Activated naive CD4-positive, alpha-beta T cell treated with anti-CD3 and anti-CD28 coated beads for 36 hours (primary cell): ENCODE data around the gene KCNJ13. TPM values are rescaled to one million over a fixed set of nuclear protein-coding genes. Genes with fewer than 3 reads are reported as not detected.
"Not testable (repeated sequence)": the region's sequence is repeated elsewhere in the genome, so short reads cannot be mapped to it uniquely, and the experiment has no call there.

Experiments
- CTCF ChIA-PET: fragments of 350-600 bp; sonication (Branson Sonifier 250); formaldehyde crosslinking; loops from one replicate; lab custom pipeline; 2021; ENCODE audit warnings: antibody characterized with exemption; lab: Charles Lee
- DNase-seq: peaks from one replicate; pipeline ENCODE4 v3.0.0-alpha.2; 2020
- H3K27ac Mint-ChIP-seq: one replicate; pipeline ENCODE4 v1.8.0; 2021; ENCODE audit warnings: mild to moderate bottlenecking, mixed read lengths
- H3K27me3 Mint-ChIP-seq: one replicate; pipeline ENCODE4 v1.8.0; 2021; ENCODE audit warnings: low read depth, mixed read lengths
- H3K36me3 Mint-ChIP-seq: one replicate; pipeline ENCODE4 v1.8.0; 2021; ENCODE audit warnings: low read depth, mixed read lengths
- H3K4me1 Mint-ChIP-seq: one replicate; pipeline ENCODE4 v1.8.0; 2021; ENCODE audit warnings: low read depth, mixed read lengths
- H3K4me3 Mint-ChIP-seq: one replicate; pipeline ENCODE4 v1.8.0; 2021; ENCODE audit warnings: mild to moderate bottlenecking, moderate library complexity, mixed read lengths
- H3K9me3 Mint-ChIP-seq: one replicate; pipeline ENCODE4 v1.8.0; 2021; ENCODE audit warnings: mixed read lengths
- intact Hi-C: fragments of 100-400 bp; cut with micrococcal nuclease; formaldehyde crosslinking; loops from one replicate; pipeline ENCODE4 v1.15.1; 2023
- total RNA-seq, 2 experiments: library from RNA; stranded (reverse); gene quantifications; one replicate each; pipeline ENCODE4 v1.2.3, GENCODE V29; 2021

KCNJ13 gene
- total RNA-seq, 2 experiments from 2014 or later: not detected

DNA sequence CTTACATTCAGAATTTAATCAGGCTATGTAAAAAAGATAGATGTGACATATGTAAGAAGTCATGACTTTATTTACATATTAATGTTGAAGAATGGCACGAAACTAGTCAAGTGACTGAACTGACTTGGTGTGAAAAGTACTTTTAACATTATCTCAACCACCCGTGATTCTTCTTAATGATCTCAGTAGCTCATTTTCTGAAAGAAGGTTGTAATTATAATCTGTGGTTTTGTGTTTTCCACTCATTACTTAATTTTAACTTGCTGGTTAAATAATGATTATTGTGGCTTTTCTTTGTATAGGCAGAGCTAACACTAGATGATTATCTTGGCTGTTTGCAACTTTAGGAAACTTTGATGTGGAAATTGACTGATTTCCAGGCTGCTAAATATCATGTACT is 18.5 kb downstream of the KCNJ13 start:
- no peak for DNase-seq
- no peaks in the 10 kb centered on the region for H3K27me3 Mint-ChIP-seq
- H3K4me1 Mint-ChIP-seq: peaks cover 7% of the 10 kb centered on the region
- no peak overlapping the region for H3K4me3 Mint-ChIP-seq
- H3K27ac Mint-ChIP-seq: no peak overlapping the region
- CTCF ChIA-PET: interaction anchor here (0.7 to 0.8 kb wide), 2 partner anchors 153 to 1845 kb away, joined by 4 read pairs; no protein-coding TSS in a partner anchor
- H3K36me3 Mint-ChIP-seq: peaks cover 16% of the 10 kb centered on the region
- intact Hi-C loops: no loop called here
- H3K9me3 Mint-ChIP-seq: no peaks in the 10 kb centered on the region

DNA sequence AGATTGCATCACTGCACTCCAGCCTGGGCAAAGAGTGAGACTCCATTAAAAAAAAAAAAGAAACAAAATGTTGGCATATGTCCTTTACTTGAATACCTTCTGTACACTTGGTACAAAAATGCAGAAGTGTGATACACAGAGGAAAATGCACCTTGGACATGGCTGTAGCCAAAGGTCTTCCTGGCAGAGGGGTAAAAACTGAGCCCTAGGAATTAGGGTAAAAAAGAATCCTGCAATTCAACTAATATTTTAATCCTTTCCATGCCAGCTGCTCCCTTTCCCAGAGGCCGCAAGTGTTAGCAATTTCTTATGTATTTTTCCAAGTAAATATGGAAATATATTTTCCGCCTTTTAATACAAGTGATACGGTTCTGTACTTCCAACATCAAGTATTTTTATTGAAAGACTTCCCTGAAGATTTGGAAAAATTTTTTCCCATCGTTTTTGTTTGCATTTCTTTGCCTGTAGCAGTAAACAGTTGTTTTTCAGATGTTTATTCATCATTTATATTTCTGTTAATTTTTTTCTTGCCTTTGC is 26.2 kb downstream of the KCNJ13 start:
- no peak for DNase-seq
- CTCF ChIA-PET: interaction anchor here (1.2 kb wide), 1 partner anchor 9 kb away, joined by 9 read pairs; no protein-coding TSS in a partner anchor
- no peak overlapping the region for H3K27ac Mint-ChIP-seq
- intact Hi-C loops: no loop called here
- H3K4me3 Mint-ChIP-seq: no peak overlapping the region
- H3K27me3 Mint-ChIP-seq: no peaks in the 10 kb centered on the region
- H3K36me3 Mint-ChIP-seq: peaks cover 17% of the 10 kb centered on the region
- H3K9me3 Mint-ChIP-seq: no peaks in the 10 kb centered on the region
- H3K4me1 Mint-ChIP-seq: peaks cover 13% of the 10 kb centered on the region

DNA sequence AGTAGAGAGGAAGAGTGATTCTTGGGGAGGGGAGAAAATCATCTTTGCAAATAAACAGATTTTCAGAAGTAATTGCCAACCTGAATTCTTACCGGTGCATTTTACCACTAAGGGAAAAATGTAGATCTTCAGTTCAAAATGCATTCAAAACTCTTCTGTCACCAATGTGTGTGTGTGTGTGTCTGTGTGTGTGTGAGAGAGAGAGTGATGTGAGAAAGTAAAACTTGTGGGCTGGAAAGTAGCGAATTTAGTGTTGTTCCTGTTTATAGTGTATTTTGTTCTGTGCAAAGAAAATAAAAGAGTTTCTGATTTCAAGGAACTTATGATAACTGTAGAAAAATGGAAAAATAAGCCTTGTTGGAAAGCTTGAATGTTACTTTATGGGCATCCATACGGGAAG is 27.0 kb downstream of the KCNJ13 start:
- Mint-ChIP-seq H3K27me3 (no peaks in the 10 kb centered on the region), H3K9me3 (no peaks in the 10 kb centered on the region), H3K4me1 (peaks cover 17% of the 10 kb centered on the region), H3K36me3 (peaks cover 17% of the 10 kb centered on the region), H3K27ac (no peak overlapping the region), H3K4me3 (no peak overlapping the region)
- intact Hi-C loops: no loop called here
- no peak for DNase-seq
- CTCF ChIA-PET: no interaction called here

DNA sequence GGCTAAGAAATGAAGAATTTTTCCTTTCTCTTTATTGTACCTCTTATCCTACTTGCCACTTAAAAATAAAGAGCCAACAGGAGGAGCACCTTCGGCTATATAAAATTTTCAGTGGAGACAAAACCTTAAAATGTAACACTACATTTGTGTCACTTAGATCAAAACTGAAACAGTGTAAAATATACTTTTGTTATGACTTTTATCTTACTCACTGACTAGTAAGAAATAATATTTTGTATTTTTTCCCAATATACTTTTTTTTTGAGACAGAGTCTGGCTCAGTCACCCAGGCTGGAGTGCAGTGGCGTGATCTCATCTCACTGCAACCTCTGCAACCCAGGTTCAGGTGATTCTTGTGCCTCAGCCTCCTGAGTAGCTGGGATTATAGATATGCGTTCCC is 28.3 kb downstream of the KCNJ13 start:
- CTCF ChIA-PET: interaction anchor here (1.9 kb wide), 1 partner anchor 143 kb away, joined by 8 read pairs; no protein-coding TSS in a partner anchor
- no peaks in the 10 kb centered on the region for H3K9me3 Mint-ChIP-seq
- H3K27me3 Mint-ChIP-seq: no peaks in the 10 kb centered on the region
- DNase-seq: no peak
- H3K36me3 Mint-ChIP-seq: peaks cover 17% of the 10 kb centered on the region
- H3K4me3 Mint-ChIP-seq: no peak overlapping the region
- no peak overlapping the region for H3K27ac Mint-ChIP-seq
- intact Hi-C loops: no loop called here
- peaks cover 19% of the 10 kb centered on the region for H3K4me1 Mint-ChIP-seq

DNA sequence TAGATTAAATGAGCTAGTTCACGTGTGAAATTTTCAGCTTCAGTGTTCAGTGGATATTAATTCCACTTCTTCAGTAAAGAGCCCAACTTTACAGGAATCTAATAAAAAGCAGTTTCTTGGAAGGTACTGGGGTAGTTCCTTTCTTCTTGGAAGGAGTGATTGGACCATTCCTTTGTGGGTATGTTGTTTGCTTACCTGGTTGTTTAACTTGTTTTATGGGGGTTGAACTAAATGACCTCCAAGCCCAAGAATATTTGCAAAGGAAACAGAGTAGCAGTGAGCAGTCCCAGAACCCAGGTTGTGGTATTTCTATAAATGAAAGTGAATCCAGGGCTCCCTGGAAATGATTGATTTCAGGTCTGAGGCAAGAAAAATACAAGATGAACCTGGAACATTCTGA is 31.4 kb downstream of the KCNJ13 start:
- no peaks in the 10 kb centered on the region for H3K27me3 Mint-ChIP-seq
- no peaks in the 10 kb centered on the region for H3K9me3 Mint-ChIP-seq
- intact Hi-C loops: no loop called here
- no peak for DNase-seq
- H3K27ac Mint-ChIP-seq: no peak overlapping the region
- no peak overlapping the region for H3K4me3 Mint-ChIP-seq
- H3K4me1 Mint-ChIP-seq: peaks cover 19% of the 10 kb centered on the region
- peaks cover 16% of the 10 kb centered on the region for H3K36me3 Mint-ChIP-seq
- CTCF ChIA-PET: no interaction called here

DNA sequence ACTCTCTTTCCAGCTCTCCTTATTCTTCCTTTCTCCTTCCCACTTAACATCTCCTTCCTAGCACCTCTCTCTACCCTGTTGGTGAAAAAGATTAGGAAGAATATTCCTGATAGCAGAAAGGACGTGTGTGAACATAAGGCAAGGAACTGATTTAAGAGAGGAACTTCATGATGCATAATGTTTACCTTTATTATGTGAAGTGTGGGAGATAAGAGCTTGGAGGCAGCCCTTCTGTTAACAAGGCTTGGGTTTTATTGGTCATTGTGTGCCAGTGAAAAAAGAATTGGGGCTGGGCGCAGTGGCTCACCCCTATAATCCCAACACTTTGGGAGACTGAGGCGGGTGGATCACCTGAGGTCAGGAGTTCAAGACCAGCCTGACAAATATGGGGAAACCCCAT is 34.4 kb downstream of the KCNJ13 start:
- CTCF ChIA-PET: interaction anchor here (0.5 to 0.6 kb wide), 2 partner anchors 176 to 319 kb away, joined by 3 to 5 read pairs; no protein-coding TSS in a partner anchor
- Mint-ChIP-seq H3K27ac (no peak overlapping the region), H3K27me3 (no peaks in the 10 kb centered on the region), H3K4me3 (no peak overlapping the region), H3K9me3 (no peaks in the 10 kb centered on the region), H3K4me1 (peaks cover 5% of the 10 kb centered on the region), H3K36me3 (peaks cover 4% of the 10 kb centered on the region)
- intact Hi-C loops: no loop called here
- no peak for DNase-seq

DNA sequence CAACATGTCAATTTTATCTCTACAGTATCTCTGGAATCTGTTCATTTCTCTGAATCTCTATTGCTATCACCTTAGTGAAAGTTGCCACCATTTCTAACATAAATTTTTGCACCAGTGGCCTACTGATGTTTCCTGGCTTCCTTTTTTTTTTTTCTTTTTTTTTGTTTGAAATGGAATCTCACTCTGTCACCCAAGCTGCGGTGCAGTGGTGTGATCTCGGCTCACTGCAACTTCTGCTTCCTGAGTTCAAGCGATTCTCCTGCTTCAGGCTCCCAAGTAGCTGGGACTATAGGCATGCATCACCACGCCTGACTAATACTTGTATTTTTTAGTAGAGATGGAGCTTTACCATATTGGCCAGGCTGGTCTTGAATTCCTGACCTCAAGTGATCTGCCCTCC is 35.1 kb downstream of the KCNJ13 start:
- CTCF ChIA-PET: interaction anchor here (0.6 to 1.6 kb wide), 2 partner anchors 10 to 320 kb away, joined by 3 to 9 read pairs; no protein-coding TSS in a partner anchor
- peaks cover 5% of the 10 kb centered on the region for H3K4me1 Mint-ChIP-seq
- H3K27ac Mint-ChIP-seq: no peak overlapping the region
- peaks cover 4% of the 10 kb centered on the region for H3K36me3 Mint-ChIP-seq
- DNase-seq: no peak
- H3K9me3 Mint-ChIP-seq: no peaks in the 10 kb centered on the region
- H3K27me3 Mint-ChIP-seq: no peaks in the 10 kb centered on the region
- intact Hi-C loops: no loop called here
- no peak overlapping the region for H3K4me3 Mint-ChIP-seq

DNA sequence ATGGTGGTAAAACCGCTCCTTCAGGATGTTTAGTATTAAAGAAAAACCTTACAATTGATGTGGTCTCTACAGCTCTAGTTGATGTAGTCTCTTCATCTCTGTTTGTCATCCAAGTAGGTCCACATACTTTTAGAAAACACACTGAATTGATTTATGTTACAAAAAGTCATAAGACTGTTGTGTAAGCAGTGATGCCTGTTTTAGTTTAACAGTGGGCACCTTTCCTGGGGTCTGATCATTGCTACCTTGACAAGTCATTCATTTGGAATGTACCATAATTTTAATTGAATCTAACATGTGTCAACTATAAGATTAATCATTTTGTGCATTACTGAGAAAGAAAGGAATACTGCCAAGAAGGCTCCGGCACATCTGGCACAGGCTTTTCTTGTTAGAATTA is 44.9 kb downstream of the KCNJ13 start:
- no peaks in the 10 kb centered on the region for H3K9me3 Mint-ChIP-seq

DNA sequence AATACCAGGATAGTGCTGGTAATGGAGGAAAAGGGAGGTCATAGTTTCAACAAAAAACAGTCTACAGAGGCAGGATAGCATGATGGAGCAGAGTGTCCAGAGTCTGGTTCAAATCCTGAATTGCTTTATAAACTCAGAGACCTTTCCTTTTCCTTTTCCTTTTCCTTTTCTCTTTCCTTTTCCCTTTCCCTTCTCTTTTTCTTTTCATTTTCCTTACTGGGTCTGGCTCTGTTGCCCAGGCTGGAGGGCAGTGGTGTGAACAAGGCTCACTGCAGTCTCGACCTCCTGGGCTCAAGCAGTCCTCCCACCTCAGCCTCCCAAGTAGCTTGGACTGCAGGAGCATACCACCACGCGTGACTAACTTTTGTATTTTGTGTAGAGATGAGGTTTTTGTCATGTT is 47.6 kb downstream of the KCNJ13 start:
- intact Hi-C loops: no loop called here
- no peak for DNase-seq
- CTCF ChIA-PET: no interaction called here

More for the DNA sequence above, 44.9 kb downstream of the KCNJ13 start:
- Mint-ChIP-seq H3K36me3 (peaks cover 4% of the 10 kb centered on the region), H3K27ac (no peak overlapping the region), H3K4me1 (no peaks in the 10 kb centered on the region), H3K4me3 (no peak overlapping the region), H3K27me3 (no peaks in the 10 kb centered on the region)
- no peak for DNase-seq
- intact Hi-C loops: no loop called here
- CTCF ChIA-PET: no interaction called here

DNA sequence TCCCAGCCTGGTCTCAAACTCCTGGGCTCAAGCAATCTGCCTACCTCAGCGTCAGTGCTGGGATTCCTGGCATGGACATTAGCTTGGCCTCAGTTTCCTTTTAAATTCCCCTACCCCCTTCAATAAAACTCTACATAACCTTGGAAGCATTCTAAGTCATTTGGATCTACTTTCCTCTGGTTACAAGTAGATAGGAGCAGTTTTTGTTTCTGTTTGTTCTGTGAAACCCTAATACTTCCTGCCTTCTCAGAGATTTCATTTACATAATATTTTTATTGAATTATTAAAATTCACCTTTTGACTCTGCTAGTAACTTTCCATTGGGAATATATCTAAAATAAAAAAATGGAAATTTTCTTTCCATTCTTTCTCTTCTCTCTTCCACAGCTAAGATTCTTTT is 53.3 kb downstream of the KCNJ13 start:
- H3K9me3 Mint-ChIP-seq: peaks cover 4% of the 10 kb centered on the region
- H3K27me3 Mint-ChIP-seq: no peaks in the 10 kb centered on the region
- intact Hi-C loops: no loop called here
- CTCF ChIA-PET: no interaction called here
- H3K4me3 Mint-ChIP-seq: no peak overlapping the region
- peaks cover 24% of the 10 kb centered on the region for H3K4me1 Mint-ChIP-seq
- H3K36me3 Mint-ChIP-seq: peaks cover 39% of the 10 kb centered on the region
- H3K27ac Mint-ChIP-seq: no peak overlapping the region
- no peak for DNase-seq

More for the DNA sequence above, 47.6 kb downstream of the KCNJ13 start:
- peaks cover 13% of the 10 kb centered on the region for H3K36me3 Mint-ChIP-seq
- H3K4me1 Mint-ChIP-seq: peaks cover 2% of the 10 kb centered on the region
- H3K27ac Mint-ChIP-seq: peak overlapping the region; percentile 33
- no peaks in the 10 kb centered on the region for H3K27me3 Mint-ChIP-seq
- H3K9me3 Mint-ChIP-seq: no peaks in the 10 kb centered on the region
- H3K4me3 Mint-ChIP-seq: no peak overlapping the region

DNA sequence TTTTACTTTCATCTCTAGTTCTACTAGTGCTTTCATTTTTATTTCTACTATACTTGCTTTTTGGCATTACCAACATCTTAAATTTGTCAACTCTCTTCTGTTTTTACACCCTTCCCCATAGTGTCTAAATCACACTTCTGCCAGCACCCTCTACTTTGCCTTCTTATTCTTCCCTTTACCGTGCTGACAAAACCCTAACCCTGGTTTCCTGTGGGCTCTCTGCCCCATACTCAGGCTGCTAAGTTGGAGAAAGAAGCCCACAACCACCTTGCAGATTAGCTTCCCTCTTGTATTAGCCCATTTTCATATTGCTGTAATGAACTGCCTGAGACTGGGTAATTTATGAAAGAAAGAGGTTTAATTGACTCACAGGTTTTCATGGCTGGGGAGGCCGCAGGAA is 54.5 kb downstream of the KCNJ13 start:
- Mint-ChIP-seq H3K9me3 (peaks cover 4% of the 10 kb centered on the region), H3K27ac (no peak overlapping the region), H3K4me1 (peaks cover 24% of the 10 kb centered on the region), H3K36me3 (peaks cover 46% of the 10 kb centered on the region), H3K27me3 (no peaks in the 10 kb centered on the region), H3K4me3 (no peak overlapping the region)
- intact Hi-C loops: no loop called here
- no peak for DNase-seq
- CTCF ChIA-PET: interaction anchor here (0.6 kb wide), 1 partner anchor 39 kb away, joined by 3 read pairs; no protein-coding TSS in a partner anchor

DNA sequence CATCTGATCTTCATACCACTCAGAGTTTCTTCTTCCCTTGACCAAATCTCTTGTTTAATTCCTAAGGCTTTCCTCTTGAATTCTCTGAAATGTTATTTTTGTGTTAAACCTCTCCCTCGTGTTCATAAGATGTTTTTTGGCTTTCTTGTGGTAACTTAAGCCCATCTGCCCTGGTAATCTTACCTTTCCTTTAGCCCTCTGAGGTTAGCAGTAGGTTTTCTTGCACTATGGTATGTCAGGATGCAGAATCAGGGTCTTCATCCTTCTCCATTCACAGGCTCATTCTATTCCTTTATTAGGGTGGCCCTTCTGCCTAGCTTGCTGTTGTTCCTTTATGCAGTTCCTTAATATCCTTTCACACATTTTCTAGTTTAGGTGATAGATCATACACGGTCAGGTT is 55.1 kb downstream of the KCNJ13 start:
- no peaks in the 10 kb centered on the region for H3K27me3 Mint-ChIP-seq
- intact Hi-C loops: no loop called here
- no peak overlapping the region for H3K4me3 Mint-ChIP-seq
- DNase-seq: no peak
- H3K27ac Mint-ChIP-seq: no peak overlapping the region
- H3K4me1 Mint-ChIP-seq: peaks cover 27% of the 10 kb centered on the region
- peaks cover 49% of the 10 kb centered on the region for H3K36me3 Mint-ChIP-seq
- H3K9me3 Mint-ChIP-seq: peaks cover 4% of the 10 kb centered on the region
- CTCF ChIA-PET: no interaction called here

DNA sequence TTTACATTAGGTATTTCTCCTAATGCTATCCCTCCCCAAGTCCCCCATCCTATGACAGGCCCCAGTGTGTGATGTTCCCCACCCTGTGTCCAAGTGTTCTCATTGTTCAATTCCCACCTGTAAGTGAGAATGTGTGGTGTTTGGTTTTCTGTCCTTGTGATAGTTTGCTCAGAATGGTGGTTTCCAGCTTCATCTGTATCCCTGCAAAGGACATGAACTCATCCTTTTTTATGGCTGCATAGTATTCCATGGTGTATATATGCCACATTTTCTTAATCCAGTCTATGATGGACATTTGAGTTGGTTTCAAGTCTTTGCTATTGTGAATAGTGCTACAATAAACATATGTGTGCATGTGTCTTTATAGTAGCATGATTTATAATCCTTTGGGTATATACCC is 56.3 kb downstream of the KCNJ13 start:
- DNase-seq, CTCF ChIA-PET: not testable (repeated sequence)
- H3K4me1 Mint-ChIP-seq: peaks cover 36% of the 10 kb centered on the region

More for the DNA sequence above, 56.3 kb downstream of the KCNJ13 start:
- peaks cover 48% of the 10 kb centered on the region for H3K36me3 Mint-ChIP-seq
- H3K27me3 Mint-ChIP-seq, intact Hi-C loops, H3K27ac Mint-ChIP-seq, H3K4me3 Mint-ChIP-seq, H3K9me3 Mint-ChIP-seq: not testable (repeated sequence)
